K562 (cell line): Measurements from ENCODE around the gene ACTRT2. TPM values are rescaled to one million over a fixed set of nuclear protein-coding genes. Genes with fewer than 3 reads are reported as not detected.

Experiments used
- ARNT ChIP-seq, 2 experiments: fragments of 450-650 bp; IDR thresholded peaks; 2 replicates each; pipeline ENCODE4 v1.6.1; 2016; ENCODE audit warnings: mild to moderate bottlenecking in 1 of 2
- E2F5 ChIP-seq: sonication (generic); formaldehyde crosslinking; IDR thresholded peaks from 2 replicates; pipeline ENCODE4 v1.8.0; 2022; ENCODE audit warnings: mild to moderate bottlenecking, missing genetic modification reagents
- FOXP1 ChIP-seq: sonication (generic); formaldehyde crosslinking; IDR thresholded peaks from 2 replicates; pipeline ENCODE4 v1.8.0; 2022; ENCODE audit warnings: mild to moderate bottlenecking, missing genetic modification reagents
- MCM7 ChIP-seq, 2 experiments: fragments of 450-650 bp; IDR thresholded peaks; 2 replicates each; pipeline ENCODE4 v1.6.1; 2016 to 2018
- NR3C1 ChIP-seq: sonication (generic); formaldehyde crosslinking; IDR thresholded peaks from 2 replicates; pipeline ENCODE4 v1.8.1; 2022; ENCODE audit warnings: missing genetic modification reagents
- RAD51 ChIP-seq: fragments of 450-650 bp; IDR thresholded peaks from 2 replicates; pipeline ENCODE4 v1.7.1; 2016; ENCODE audit warnings: low read depth, mild to moderate bottlenecking, borderline replicate concordance
- ZNF592 ChIP-seq: fragments of 450-650 bp; IDR thresholded peaks from 2 replicates; pipeline ENCODE4 v1.6.1; 2017; ENCODE audit warnings: antibody characterized with exemption, mild to moderate bottlenecking
- polyA plus RNA-seq, 8 experiments: library from polyadenylated mRNA; depleted of rRNA in 4 of 8; stranded (reverse) in 5 of 8; unstranded in 3 of 8; fragments of >200 nt; fragmentation: Nextera tagmentation in 2 of 8; fragmentation: Illumina TruSeq in 1 of 8; extraction: Ambion mirVana in 2 of 8; extraction: Trizol in 1 of 8; gene quantifications; 2 replicates each; pipeline versions ENCODE4 v1.2.1 to v1.2.3, GENCODE V29; 2011 to 2014; ENCODE audit warnings: inconsistent platforms in 1 of 8, missing spikeins in 1 of 8
- total RNA-seq, 7 experiments: library from RNA; depleted of rRNA in 6 of 7; stranded (reverse); fragments of >200 nt in 6 of 7; fragmentation: Illumina TruSeq in 2 of 7; extraction: Trizol in 2 of 7; gene quantifications; 2 replicates each; pipeline versions ENCODE4 v1.2.1 to v1.2.3, GENCODE V29; 2011 to 2021; ENCODE audit warnings: low replicate concordance in 1 of 7

Gene ACTRT2
- total and polyA plus RNA-seq, 9 of the 15 experiments (the other 6 are each of a cell fraction or from before 2014, with no cell fraction given), result not detected

GRCh38 chr1:3026581-3027391 lies 5.5 kb downstream of the ACTRT2 start (continued):
- TF ChIP-seq ZNF592, result no peak
- TF ChIP-seq FOXP1 (CRISPR knock-in tag), result no peak
- TF ChIP-seq NR3C1 (CRISPR knock-in tag), result no peak
- no peak for TF ChIP-seq E2F5 (CRISPR knock-in tag)
- no peak for TF ChIP-seq ARNT (IDR thresholded peaks at IDR 0.05)
- no peak for TF ChIP-seq RAD51
- TF ChIP-seq MCM7 (IDR thresholded peaks at IDR 0.05), result no peak
- TF ChIP-seq, all 486 proteins: peak for 0
